T-helper 22 cell (primary cell): ENCODE data around the gene TGFB1.
A peak's percentile ranks its signal among the peaks of the same experiment; 100 is the strongest.
"Not testable (repeated sequence)": the region's sequence is repeated elsewhere in the genome, so short reads cannot be mapped to it uniquely, and the experiment has no call there.

ENCODE experiments used
- DNase-seq: peaks from one replicate; pipeline ENCODE4 v3.0.0-alpha.2; 2020; ENCODE audit warnings: low read depth

TGFB1 gene

GRCh38 chr19:41369769-41370168, 16.0 kb upstream of the TGFB1 start:
- no peak for DNase-seq

GRCh38 chr19:41367848-41368301, 14.2 kb upstream of the TGFB1 start:
- no peak for DNase-seq

GRCh38 chr19:41366089-41366488, 12.4 kb upstream of the TGFB1 start:
- no peak for DNase-seq

DNA sequence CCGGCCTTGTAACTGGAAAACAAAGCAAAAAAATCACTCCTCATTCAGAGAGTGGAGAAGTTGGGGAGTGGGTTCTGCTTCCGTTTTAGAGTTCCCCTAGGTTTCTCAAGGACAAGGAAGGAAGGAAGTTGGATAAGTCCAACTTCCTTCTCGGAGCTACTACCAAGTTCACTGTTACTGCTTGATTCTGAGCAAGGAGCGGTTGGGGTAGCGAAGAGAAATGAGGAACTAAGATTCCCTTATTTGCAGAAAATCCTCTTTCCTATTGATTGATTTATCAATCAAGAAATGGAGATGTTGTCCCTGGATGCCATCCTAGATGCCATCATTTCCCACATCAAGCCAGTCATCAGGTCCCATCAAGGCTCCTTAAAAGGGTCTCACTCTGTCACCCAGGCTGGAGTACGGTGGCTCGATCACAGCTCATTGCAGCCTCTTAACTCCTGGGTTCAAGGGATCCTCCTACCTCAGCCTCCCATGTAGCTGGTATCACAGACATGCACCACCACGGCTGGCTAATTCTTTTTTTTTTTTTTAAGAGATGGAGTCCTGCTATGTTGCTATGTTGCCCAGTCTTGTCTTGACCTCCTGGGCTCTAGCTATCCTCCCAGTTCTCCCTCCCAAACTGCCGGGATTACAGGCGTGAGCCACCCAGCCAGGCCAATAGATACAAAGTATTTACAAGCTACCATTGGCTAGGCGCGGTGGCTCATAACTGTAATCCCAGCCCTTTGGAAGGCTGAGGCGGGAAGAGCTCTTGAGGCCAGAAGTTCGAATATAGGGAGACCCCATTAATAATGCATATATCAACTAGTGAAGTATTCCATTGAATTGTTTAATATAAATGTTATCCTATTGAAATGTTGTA, 11.0 kb upstream of the TGFB1 start:
- no peak for DNase-seq

GRCh38 chr19:41363753-41364523, 10.2 kb upstream of the TGFB1 start, which contains the start of gene B9D2:
B9D2 (minus strand) TSS chr19:41364149; CDS start chr19:41363519, 630 bp downstream.
- peak; percentile 96 for DNase-seq

DNA sequence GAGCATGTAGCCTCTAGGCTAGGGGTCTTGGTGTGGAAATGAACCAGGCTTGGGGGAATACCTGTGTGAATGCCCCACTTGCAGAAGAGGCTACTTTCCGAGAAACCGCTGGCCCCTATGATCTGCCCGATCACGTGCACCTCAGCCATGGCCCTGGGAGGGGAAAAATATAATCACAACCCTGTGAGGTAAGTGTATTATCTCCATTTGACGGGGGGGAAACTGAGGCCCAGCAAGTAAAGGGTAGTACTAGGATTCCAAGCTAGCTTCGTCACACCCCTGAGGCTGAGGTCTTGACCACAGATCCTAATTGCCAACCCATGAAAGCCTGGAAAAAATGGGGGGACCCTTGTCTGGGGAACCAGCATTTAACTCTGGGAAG, 9.6 kb upstream of the TGFB1 start:
- DNase-seq = no peak

DNA sequence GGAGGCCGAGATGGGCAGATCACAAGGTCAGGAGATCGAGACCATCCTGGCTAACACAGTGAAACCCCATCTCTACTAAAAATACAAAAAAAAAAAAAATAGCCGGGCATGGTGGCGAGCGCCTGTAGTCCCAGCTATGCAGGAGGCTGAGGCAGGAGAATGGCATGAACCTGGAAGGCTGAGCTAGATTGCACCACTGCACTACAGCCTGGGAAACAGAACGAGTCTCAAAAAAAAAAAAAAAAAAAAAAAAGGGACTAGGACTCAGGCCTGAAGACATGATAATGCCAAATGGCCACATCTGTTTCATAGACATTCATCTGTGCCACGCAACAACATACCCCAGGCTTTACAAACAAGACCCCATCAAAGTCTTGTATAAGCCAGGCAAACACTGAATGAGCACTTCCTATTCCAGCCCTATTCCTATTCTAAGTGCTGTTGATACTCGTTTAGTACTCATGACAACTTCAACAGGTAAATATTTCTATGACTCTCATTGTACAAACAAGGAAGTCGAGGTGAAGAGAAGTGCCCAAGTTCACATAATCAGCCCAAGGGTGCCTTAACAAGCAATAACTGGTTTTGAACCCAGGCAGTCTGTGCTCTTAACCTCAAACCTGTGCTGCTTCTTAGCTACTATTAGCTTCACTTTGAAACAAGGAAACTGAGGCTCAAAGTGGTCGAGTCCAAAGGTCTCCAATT, 8.6 kb upstream of the TGFB1 start:
- DNase-seq = no peak

GRCh38 chr19:41359741-41360140, 6.0 kb upstream of the TGFB1 start:
- DNase-seq = no peak

GRCh38 chr19:41357746-41358145, 4.0 kb upstream of the TGFB1 start:
- no peak for DNase-seq

GRCh38 chr19:41356984-41357739, 3.4 kb upstream of the TGFB1 start:
- DNase-seq = no peak

DNA sequence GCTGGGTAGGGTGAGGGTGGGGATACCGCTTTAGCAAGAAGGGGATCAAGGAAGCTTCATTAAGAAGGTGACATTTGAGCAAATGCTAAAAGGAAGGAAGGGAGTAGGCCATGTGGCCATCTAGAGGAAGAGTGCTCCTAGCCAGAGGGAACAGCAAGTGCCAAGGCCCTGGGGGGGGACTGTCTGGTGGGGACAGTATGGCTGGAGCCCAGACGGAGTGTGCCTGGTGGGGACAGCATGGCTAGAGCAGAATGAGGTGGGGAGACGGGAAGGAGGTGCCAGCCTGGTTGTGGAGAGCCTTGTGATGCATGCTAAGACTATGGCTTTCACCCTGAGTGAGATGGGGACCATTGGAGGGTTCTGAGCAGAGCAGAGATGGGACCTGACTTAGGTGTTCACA, 2.1 kb upstream of the TGFB1 start:
- DNase-seq = no peak

DNA sequence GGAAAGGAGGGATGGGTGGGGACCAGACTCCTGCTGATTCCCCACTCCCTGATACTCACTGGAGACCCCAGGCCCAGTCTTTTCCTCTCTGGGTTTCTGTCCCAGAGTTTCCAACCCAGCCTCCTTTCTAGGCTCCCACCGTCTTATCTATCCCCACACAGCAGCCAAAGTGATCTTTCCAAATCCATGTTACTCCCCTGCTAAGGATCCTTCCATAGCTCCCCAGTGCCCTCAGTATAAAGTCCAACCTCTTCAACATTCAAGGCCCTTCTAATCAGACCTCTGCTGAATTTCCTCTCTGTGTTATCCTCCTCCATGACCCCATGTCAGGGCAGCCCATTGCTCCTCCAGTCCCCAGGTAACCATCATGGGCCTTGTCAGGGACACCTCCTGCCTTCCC, 1.3 kb upstream of the TGFB1 start:
- no peak for DNase-seq

DNA sequence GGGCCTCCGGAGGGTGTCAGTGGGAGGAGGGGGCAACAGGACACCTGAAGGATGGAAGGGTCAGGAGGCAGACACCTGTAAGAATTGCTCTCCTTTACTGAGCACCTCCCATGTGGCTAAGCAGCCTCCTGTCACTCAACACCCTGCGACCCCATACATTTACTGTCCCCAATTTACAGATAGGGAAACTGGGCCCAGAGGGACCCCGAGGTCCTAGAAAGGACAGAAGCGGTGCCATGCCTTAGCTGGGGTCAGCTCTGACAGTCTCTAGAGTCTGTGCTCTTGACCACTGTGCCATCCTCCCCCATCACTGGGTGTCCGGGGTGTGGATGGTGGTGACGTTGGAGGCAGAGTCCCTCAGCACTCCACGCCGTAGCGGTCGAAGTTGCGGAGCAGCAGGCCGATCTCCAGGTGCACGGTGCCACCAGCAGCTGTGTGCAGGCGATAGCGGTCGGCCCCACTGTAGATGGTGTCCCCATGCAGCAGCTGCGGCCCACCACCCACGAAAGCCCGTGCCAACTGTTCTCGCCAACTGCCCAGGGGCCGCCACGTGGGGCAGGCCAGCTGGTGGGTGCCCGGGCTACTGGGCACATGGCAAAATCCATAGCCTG, 726 bp upstream of the TGFB1 start:
- DNase-seq = no peak

- peak; percentile 63 for DNase-seq
Observed at GRCh38 chr19:41352609-41353465, 885 bp downstream of the TGFB1 start.

DNA sequence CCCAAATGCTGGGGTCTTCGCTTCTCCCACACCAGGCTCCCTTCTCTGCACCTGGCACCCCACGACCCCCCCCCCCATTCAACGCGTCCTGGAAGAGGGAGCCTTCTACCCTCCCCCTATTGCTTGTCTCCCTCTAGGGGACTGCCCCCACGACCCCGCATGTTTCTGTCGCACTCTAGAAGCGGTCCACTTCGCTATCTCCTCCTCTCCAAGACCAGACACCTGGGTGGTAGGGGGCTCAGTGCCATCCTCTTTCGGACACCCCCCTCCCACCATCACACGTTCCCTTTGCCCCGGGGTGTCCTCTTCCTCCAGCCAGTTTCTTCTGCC, 1.5 kb downstream of the TGFB1 start:
- no peak for DNase-seq

GRCh38 chr19:41351339-41352245, 2.1 kb downstream of the TGFB1 start:
- DNase-seq = peak; percentile 88

DNA sequence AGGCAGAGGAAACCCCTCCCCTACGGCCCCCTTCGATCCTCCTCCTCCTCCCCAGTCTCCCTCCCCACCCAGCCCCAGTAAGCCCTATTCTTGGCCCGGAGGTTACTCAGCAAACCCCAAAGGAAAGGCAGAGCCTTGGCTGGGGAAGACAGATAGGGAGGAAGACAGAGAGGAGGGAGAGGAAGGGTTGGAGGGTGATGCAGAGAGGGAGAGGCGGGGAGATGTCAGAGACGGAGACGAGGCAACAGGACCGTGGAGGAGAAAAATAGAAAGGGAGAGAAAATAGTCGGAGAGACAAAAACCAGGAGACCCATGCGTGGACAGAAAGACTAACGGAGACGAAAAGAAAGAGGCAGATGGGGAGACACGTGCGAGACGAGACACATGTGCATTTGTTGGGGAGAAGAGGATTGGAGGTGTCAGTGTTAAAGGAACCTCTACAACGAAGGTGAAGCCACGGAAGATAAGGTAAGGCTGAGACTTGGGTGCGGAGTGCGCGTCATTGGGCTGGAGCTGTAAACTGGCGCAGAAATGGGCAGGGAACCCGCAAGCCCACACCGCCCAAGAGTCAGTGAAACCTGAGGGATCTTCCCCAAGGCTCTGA, 2.9 kb downstream of the TGFB1 start:
- DNase-seq = no peak

- not testable (repeated sequence) for DNase-seq
Observed at GRCh38 chr19:41346916-41347315, 6.8 kb downstream of the TGFB1 start.

DNA sequence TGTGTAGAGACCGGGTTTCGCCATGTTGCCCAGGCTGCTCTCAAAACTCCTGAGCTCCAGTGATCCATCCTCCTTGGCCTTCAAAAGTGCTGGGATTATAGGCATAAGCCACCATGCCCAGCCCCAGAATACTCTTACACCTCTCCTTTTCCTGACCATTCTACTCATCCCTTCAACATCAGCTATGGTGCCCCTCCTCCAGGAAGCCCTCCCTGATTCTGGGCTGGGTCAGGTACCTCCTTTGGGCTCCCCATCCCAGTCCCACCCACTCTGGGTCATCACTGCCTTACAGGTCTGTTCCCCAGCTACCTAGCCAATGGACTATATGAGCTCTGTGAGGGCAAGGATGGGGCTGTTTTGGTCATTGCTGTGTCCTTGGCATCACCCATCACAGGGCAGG, 9.6 kb downstream of the TGFB1 start:
- no peak for DNase-seq
